ENCODE data around the gene MVB12B.

MVB12B gene

GRCh38 chr9:126478216-126478981 is 151.8 kb downstream of the MVB12B start:
- no peak for DNase-seq

GRCh38 chr9:126479515-126479914 is 152.9 kb downstream of the MVB12B start:
- no peak for DNase-seq

- DNase-seq: no peak
These were observed 154.2 kb downstream of the MVB12B start for GRCh38 chr9:126480813-126481212.

- no peak for DNase-seq
These were observed 155.2 kb downstream of the MVB12B start for GRCh38 chr9:126481862-126482261.

- no peak for DNase-seq
These were observed 155.9 kb downstream of the MVB12B start for GRCh38 chr9:126482361-126483044.

- DNase-seq: no peak
These were observed 156.9 kb downstream of the MVB12B start for GRCh38 chr9:126483468-126484073.

GRCh38 chr9:126485662-126486061 is 159.0 kb downstream of the MVB12B start:
- no peak for DNase-seq

GRCh38 chr9:126486276-126486675 is 159.6 kb downstream of the MVB12B start:
- no peak for DNase-seq

- no peak for DNase-seq
These were observed 161.2 kb downstream of the MVB12B start for GRCh38 chr9:126487856-126488255.

GRCh38 chr9:126488310-126488709 is 161.7 kb downstream of the MVB12B start:
- no peak for DNase-seq

- no peak for DNase-seq
These were observed 162.3 kb downstream of the MVB12B start for GRCh38 chr9:126488881-126489404.

- DNase-seq: no peak
These were observed 163.1 kb downstream of the MVB12B start for GRCh38 chr9:126489581-126490213.

- DNase-seq: no peak
These were observed 163.6 kb downstream of the MVB12B start for GRCh38 chr9:126490214-126490631.

GRCh38 chr9:126490871-126491567 is 164.4 kb downstream of the MVB12B start:
- DNase-seq: no peak

- no peak for DNase-seq
These were observed 164.9 kb downstream of the MVB12B start for GRCh38 chr9:126491568-126491879.

GRCh38 chr9:126491949-126492348 is 165.3 kb downstream of the MVB12B start:
- no peak for DNase-seq

GRCh38 chr9:126494264-126494663 is 167.6 kb downstream of the MVB12B start:
- DNase-seq: no peak

- no peak for DNase-seq
These were observed 168.1 kb downstream of the MVB12B start for GRCh38 chr9:126494746-126495145.

GRCh38 chr9:126495411-126496180 is 169.0 kb downstream of the MVB12B start:
- DNase-seq: no peak

- no peak for DNase-seq
These were observed 169.6 kb downstream of the MVB12B start for GRCh38 chr9:126496181-126496576.

GRCh38 chr9:126496781-126497659 is 170.4 kb downstream of the MVB12B start:
- no peak for DNase-seq

Measured in activated effector memory CD4-positive, alpha-beta T cell treated with Interleukin-2 at 50 U/mL for 16 hours (primary cell).